Vagina (tissue), 2 donors: Measurements from ENCODE around the gene PTCHD4.
"Not testable (repeated sequence)": the region's sequence is repeated elsewhere in the genome, so short reads cannot be mapped to it uniquely, and the experiment has no call there.

ENCODE experiments used
- POLR2A ChIP-seq, 2 donors: fragments of 450-650 bp; IDR thresholded peaks; one replicate each; pipeline ENCODE4 v1.6.1; 2017; ENCODE audit warnings: antibody characterized with exemption in 2 of 2, mild to moderate bottlenecking in 2 of 2, moderate library complexity in 2 of 2
- POLR2AphosphoS5 ChIP-seq, 2 donors: sonication (generic); formaldehyde crosslinking; IDR thresholded peaks; one replicate each; pipeline ENCODE4 v1.9.0; 2017; ENCODE audit warnings: antibody characterized with exemption in 2 of 2, mild to moderate bottlenecking in 2 of 2, low read depth in 1 of 2; ENCODE audit not compliant: insufficient read depth in 1 of 2
- TF ChIP-seq, protein P1 (sequence below), 3 experiments: fragments of 450-650 bp in 2 of 3; fragments of 200-600 bp in 1 of 3; sonication (generic) in 1 of 3; IDR thresholded peaks; one replicate each; pipeline ENCODE4 v1.5.1; 2017 to 2019; ENCODE audit warnings: antibody characterized with exemption in 3 of 3, mild to moderate bottlenecking in 2 of 3, moderate library complexity in 2 of 3

DNA sequence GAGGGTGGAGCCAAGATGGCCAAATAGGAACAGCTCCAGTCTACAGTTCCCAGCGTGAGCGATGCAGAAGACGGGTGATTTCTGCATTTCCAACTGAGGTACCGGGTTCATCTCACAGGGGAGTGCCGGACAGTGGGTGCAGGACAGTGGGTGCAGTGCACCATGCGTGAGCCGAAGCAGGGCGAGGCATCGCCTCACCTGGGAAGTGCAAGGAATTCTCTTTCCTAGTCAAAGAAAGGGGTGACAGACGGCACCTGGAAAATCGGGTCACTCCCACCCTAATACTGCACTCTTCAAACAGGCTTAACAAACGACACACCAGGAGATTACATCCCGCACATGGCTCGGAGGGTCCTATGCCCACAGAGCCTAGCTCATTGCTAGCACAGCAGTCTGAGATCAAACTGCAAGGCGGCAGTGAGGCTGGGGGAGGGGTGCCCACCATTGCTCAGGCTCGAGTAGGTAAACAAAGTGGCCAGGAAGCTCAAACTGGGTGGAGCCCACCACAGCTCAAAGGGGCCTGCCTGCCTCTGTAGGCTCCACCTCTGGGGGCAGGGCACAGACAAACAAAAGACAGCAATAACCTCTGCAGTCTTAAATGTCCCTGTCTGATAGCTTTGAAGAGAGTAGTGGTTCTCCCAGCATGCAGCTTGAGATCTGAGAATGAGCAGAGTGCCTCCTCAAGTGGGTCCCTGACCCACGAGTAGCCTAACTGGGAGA lies 8.4 kb downstream of the PTCHD4 start:
- TF ChIP-seq POLR2AphosphoS5 (IDR thresholded peaks at IDR 0.05; ENCODE audit: insufficient read depth in 1 of 2, low read depth in 1 of 2); POLR2A (IDR thresholded peaks at IDR 0.05): not testable (repeated sequence)
- TF ChIP-seq, protein P1, sequence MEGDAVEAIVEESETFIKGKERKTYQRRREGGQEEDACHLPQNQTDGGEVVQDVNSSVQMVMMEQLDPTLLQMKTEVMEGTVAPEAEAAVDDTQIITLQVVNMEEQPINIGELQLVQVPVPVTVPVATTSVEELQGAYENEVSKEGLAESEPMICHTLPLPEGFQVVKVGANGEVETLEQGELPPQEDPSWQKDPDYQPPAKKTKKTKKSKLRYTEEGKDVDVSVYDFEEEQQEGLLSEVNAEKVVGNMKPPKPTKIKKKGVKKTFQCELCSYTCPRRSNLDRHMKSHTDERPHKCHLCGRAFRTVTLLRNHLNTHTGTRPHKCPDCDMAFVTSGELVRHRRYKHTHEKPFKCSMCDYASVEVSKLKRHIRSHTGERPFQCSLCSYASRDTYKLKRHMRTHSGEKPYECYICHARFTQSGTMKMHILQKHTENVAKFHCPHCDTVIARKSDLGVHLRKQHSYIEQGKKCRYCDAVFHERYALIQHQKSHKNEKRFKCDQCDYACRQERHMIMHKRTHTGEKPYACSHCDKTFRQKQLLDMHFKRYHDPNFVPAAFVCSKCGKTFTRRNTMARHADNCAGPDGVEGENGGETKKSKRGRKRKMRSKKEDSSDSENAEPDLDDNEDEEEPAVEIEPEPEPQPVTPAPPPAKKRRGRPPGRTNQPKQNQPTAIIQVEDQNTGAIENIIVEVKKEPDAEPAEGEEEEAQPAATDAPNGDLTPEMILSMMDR (IDR thresholded peaks at IDR 0.05), result not testable (repeated sequence)
